PC-3 (cell line): ENCODE measurements around the gene TRMT61A. TPM values are rescaled to one million over a fixed set of nuclear protein-coding genes. Genes with fewer than 3 reads are reported as not detected.

Experiments used
- ATAC-seq: fragments of 200-7000 bp; cut with Tn5 transposase; 2 replicates; pipeline ENCODE4 v1.9.1; 2020; ENCODE audit warnings: mild to moderate bottlenecking, moderate library complexity
- BruUV-seq: library from RNA; stranded (reverse); fragments of 400-500 nt; replicated peaks from 2 replicates; lab custom pipeline; 2021; lab: Mats Ljungman, UMichigan
- CTCF ChIA-PET: fragments of 300-600 bp; sonication (Branson Sonifier 250); formaldehyde crosslinking; loops from one replicate; lab custom pipeline; 2022; ENCODE audit warnings: antibody characterized with exemption; lab: Charles Lee
- POLR2A ChIA-PET: fragments of 300-600 bp; sonication (Branson Sonifier 250); formaldehyde crosslinking; loops from one replicate; lab custom pipeline; 2022; ENCODE audit warnings: antibody characterized with exemption; ENCODE audit not compliant: unreplicated experiment; lab: Charles Lee
- DNase-seq: peaks from one replicate; pipeline ENCODE4 v3.0.0-alpha.2; 2015
- H2AFZ ChIP-seq: fragments of 300-600 bp; sonication (generic); 2 replicates; pipeline ENCODE4 v1.6.0; 2016; ENCODE audit warnings: antibody characterized with exemption, low read length
- H3F3A ChIP-seq: fragments of 300-600 bp; sonication (generic); one replicate; pipeline ENCODE4 v1.6.0; 2017; ENCODE audit warnings: antibody characterized with exemption, low read length, control low read depth, mild to moderate bottlenecking; ENCODE audit not compliant: unreplicated experiment
- H3K27ac ChIP-seq: fragments of 300-600 bp; sonication (generic); 2 replicates; pipeline ENCODE4 v1.5.1; 2016; ENCODE audit warnings: mild to moderate bottlenecking, low read length
- H3K27me3 ChIP-seq: fragments of 300-600 bp; sonication (generic); 2 replicates; pipeline ENCODE4 v1.6.1; 2016; ENCODE audit warnings: low read length, mixed read lengths
- H3K36me3 ChIP-seq: fragments of 300-600 bp; sonication (generic); 2 replicates; pipeline ENCODE4 v1.6.1; 2016; ENCODE audit warnings: low read depth, mixed run types, low read length, mixed read lengths
- H3K4me1 ChIP-seq: fragments of 300-600 bp; sonication (generic); 2 replicates; pipeline ENCODE4 v1.5.1; 2016; ENCODE audit warnings: low read length; ENCODE audit not compliant: insufficient read depth
- H3K4me2 ChIP-seq: fragments of 300-600 bp; sonication (generic); 2 replicates; pipeline ENCODE4 v1.6.0; 2016; ENCODE audit warnings: low read length
- H3K4me3 ChIP-seq: fragments of 300-600 bp; sonication (generic); 2 replicates; pipeline ENCODE4 v1.5.1; 2016; ENCODE audit warnings: mild to moderate bottlenecking, low read length, mixed read lengths
- H3K79me2 ChIP-seq: fragments of 300-600 bp; sonication (generic); 2 replicates; pipeline ENCODE4 v1.6.1; 2017; ENCODE audit warnings: low read length, mixed read lengths
- H3K9ac ChIP-seq: fragments of 300-600 bp; sonication (generic); 2 replicates; pipeline ENCODE4 v1.6.0; 2016; ENCODE audit warnings: mild to moderate bottlenecking, low read length
- H3K9me2 ChIP-seq: fragments of 300-600 bp; sonication (generic); replicated peaks from 2 replicates; pipeline ENCODE4 v1.6.1; 2016; ENCODE audit warnings: mixed run types, low read length, mixed read lengths
- H3K9me3 ChIP-seq: fragments of 300-600 bp; sonication (generic); 2 replicates; pipeline ENCODE4 v1.6.1; 2016; ENCODE audit warnings: low read length, mixed read lengths
- H4K20me1 ChIP-seq: fragments of 300-600 bp; sonication (generic); 2 replicates; pipeline ENCODE4 v1.6.1; 2016; ENCODE audit warnings: low read length, mixed read lengths
- EZH2 ChIP-seq: fragments of 300-600 bp; sonication (generic); IDR thresholded peaks from one replicate; pipeline ENCODE4 v1.6.1; 2017; ENCODE audit warnings: antibody characterized with exemption, mild to moderate bottlenecking, low read length; ENCODE audit not compliant: unreplicated experiment
- EZH2phosphoT487 ChIP-seq: fragments of 300-600 bp; sonication (generic); IDR thresholded peaks from 2 replicates; pipeline ENCODE4 v1.6.1; 2018; ENCODE audit warnings: mild to moderate bottlenecking, antibody characterized with exemption, low read length, borderline replicate concordance
- intact Hi-C: fragments of 100-400 bp; cut with micrococcal nuclease; formaldehyde crosslinking; loops from 2 replicates; pipeline ENCODE4 v1.9.0; 2023
- total RNA-seq: library from RNA; depleted of rRNA; stranded (reverse); fragments of >200 nt; gene quantifications from 2 replicates; pipeline ENCODE4 v1.2.3, GENCODE V29; 2014
- TF ChIP-seq, protein P1 (sequence below): fragments of 300-600 bp; sonication (generic); conservative IDR thresholded peaks from 2 replicates; pipeline ENCODE4 v1.5.1; 2017; ENCODE audit warnings: antibody characterized with exemption, low read depth, mild to moderate bottlenecking, low read length

Gene TRMT61A
- total RNA-seq, 1 experiment from 2014 or later = 51.2 TPM

DNA sequence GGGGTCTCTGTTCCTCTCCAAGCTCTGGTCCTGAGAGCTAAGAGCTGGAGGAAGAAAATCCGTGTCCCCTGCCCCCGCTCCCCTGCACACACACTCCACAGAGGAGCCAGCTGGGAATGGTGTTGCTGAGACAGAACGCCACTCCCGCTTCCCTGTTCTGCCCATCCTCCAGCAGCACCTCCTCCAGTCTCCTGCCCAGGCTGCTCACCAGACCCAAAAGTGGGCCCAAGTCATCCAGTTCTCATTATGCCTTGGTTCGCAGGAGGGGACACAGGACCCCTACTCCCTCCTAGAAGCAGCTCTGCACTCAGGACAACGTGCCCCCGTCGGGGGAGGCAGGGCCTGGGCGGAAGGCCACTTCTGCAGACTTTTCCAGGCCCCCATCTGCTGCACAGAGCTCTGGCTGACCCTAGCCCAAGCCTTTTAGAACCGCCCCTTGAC is 830 bp upstream of the TRMT61A start:
- H2AFZ ChIP-seq = no peak overlapping the region

DNA sequence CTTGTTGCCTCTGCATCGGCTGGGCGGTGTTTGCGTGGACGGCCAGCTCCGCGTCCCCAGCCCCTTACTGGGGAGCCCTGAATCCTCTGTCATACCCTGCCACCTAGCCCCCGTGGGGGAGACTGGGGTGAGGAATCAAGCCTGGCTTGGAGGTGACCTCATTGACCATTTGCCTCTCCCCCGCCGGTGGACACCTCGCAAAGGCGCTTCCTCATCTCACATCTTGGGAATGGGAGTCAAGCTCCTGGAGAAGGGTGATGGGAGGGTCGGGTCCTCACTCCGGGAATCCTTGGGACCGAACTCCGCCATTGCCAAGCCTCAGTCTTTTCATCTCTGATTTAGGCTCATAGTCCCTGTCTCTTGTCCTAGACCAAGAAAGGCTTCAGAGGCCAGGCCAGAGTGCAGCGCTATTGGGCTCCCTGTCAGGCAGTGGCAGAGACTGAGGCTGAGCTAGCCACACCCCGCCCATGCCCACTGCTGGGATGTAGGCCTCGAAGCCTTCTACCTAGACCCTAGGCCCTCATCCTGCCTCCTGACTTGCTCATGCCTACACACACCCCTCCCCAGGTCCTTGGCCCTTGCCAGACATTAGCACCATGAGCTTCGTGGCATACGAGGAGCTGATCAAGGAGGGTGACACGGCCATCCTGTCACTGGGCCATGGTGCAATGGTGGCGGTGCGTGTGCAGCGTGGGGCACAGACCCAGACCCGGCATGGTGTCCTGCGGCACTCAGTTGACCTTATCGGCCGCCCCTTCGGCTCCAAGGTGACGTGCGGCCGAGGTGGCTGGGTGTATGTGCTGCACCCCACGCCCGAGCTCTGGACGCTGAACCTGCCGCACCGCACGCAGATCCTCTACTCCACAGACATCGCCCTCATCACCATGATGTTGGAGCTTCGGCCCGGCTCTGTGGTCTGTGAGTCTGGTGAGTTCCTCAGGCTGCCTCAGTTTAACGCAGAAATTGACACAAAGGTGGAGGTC is 678 bp downstream of the TRMT61A start:
- ATAC-seq (no peak), DNase-seq (no peak)
- H3K4me2 ChIP-seq = peak overlapping the region; percentile 96
- TF ChIP-seq, protein P1, sequence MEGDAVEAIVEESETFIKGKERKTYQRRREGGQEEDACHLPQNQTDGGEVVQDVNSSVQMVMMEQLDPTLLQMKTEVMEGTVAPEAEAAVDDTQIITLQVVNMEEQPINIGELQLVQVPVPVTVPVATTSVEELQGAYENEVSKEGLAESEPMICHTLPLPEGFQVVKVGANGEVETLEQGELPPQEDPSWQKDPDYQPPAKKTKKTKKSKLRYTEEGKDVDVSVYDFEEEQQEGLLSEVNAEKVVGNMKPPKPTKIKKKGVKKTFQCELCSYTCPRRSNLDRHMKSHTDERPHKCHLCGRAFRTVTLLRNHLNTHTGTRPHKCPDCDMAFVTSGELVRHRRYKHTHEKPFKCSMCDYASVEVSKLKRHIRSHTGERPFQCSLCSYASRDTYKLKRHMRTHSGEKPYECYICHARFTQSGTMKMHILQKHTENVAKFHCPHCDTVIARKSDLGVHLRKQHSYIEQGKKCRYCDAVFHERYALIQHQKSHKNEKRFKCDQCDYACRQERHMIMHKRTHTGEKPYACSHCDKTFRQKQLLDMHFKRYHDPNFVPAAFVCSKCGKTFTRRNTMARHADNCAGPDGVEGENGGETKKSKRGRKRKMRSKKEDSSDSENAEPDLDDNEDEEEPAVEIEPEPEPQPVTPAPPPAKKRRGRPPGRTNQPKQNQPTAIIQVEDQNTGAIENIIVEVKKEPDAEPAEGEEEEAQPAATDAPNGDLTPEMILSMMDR = no peak
- TF ChIP-seq EZH2phosphoT487 (no peak), EZH2 (no peak)
- H3K27me3 ChIP-seq = no peaks in the 10 kb centered on the region
- H2AFZ ChIP-seq = peak overlapping the region; percentile 66; the same call in 1 of the 2 replicates
- H3K9ac ChIP-seq = peak overlapping the region; percentile 97
- H3K9me3 ChIP-seq = no peaks in the 10 kb centered on the region
- CTCF ChIA-PET = no interaction called here
- peak overlapping the region; percentile 94 for H3K4me3 ChIP-seq
- H3F3A ChIP-seq = no peaks in the 10 kb centered on the region
- H4K20me1 ChIP-seq = peaks cover 8% of the 10 kb centered on the region; the same call in 1 of the 2 replicates
- intact Hi-C loops = no loop called here
- no peaks in the 10 kb centered on the region for H3K9me2 ChIP-seq
- peaks cover 4% of the 10 kb centered on the region; the same call in 1 of the 2 replicates for H3K36me3 ChIP-seq
- peaks cover 22% of the 10 kb centered on the region for H3K4me1 ChIP-seq
- peaks cover 41% of the 10 kb centered on the region for H3K79me2 ChIP-seq
- TSS peak; percentile 52 for BruUV-seq
- H3K27ac ChIP-seq = peak overlapping the region; percentile 64
- POLR2A ChIA-PET = interaction anchor here (1.9 kb wide), 1 partner anchor 11 kb away, joined by 9 read pairs; no protein-coding TSS in a partner anchor

More for the DNA sequence above, 830 bp upstream of the TRMT61A start:
- Histone ChIP-seq H3K9me3 (no peaks in the 10 kb centered on the region), H3K36me3 (peaks cover 4% of the 10 kb centered on the region; the same call in 1 of the 2 replicates), H3K4me3 (peak overlapping the region; percentile 80), H3K9ac (peak overlapping the region; percentile 97), H3F3A (no peaks in the 10 kb centered on the region), H3K4me1 (peaks cover 22% of the 10 kb centered on the region), H3K27ac (peak overlapping the region; percentile 57; the same call in 1 of the 2 replicates), H3K9me2 (no peaks in the 10 kb centered on the region), H4K20me1 (peaks cover 8% of the 10 kb centered on the region; the same call in 1 of the 2 replicates), H3K4me2 (peak overlapping the region; percentile 96), H3K79me2 (peaks cover 41% of the 10 kb centered on the region), H3K27me3 (no peaks in the 10 kb centered on the region)
- CTCF ChIA-PET = interaction anchor here (0.5 to 0.6 kb wide), 2 partner anchors 143 to 150 kb away, joined by 3 read pairs; partner anchors contain the start of gene MARK3
- intact Hi-C loops = no loop called here
- TF ChIP-seq, protein P1 = no peak
- TF ChIP-seq EZH2 = no peak
- TF ChIP-seq EZH2phosphoT487 = no peak
- DNase-seq (no peak), ATAC-seq (peak; percentile 40)
- POLR2A ChIA-PET = interaction anchor here (1.9 kb wide), 1 partner anchor 12 kb away, joined by 9 read pairs; no protein-coding TSS in a partner anchor
- no TSS peak for BruUV-seq
